GM12865 (cell line): ENCODE data around the gene ZNF335.

Source experiments
- DNase-seq: peaks from one replicate; pipeline ENCODE4 v3.0.0; 2010; ENCODE audit warnings: low read depth
- H3K4me3 ChIP-seq: 2 replicates; pipeline ENCODE4 v1.5.1; 2011; ENCODE audit warnings: mild to moderate bottlenecking, low read depth, low read length, control low read depth
- TF ChIP-seq, protein P1 (sequence below): IDR thresholded peaks from 2 replicates; pipeline ENCODE4 v1.5.1; 2011; ENCODE audit warnings: low read length, control low read depth, low read depth, inconsistent platforms; ENCODE audit not compliant: insufficient read depth; ENCODE audit errors: missing control alignments

ZNF335 gene

DNA sequence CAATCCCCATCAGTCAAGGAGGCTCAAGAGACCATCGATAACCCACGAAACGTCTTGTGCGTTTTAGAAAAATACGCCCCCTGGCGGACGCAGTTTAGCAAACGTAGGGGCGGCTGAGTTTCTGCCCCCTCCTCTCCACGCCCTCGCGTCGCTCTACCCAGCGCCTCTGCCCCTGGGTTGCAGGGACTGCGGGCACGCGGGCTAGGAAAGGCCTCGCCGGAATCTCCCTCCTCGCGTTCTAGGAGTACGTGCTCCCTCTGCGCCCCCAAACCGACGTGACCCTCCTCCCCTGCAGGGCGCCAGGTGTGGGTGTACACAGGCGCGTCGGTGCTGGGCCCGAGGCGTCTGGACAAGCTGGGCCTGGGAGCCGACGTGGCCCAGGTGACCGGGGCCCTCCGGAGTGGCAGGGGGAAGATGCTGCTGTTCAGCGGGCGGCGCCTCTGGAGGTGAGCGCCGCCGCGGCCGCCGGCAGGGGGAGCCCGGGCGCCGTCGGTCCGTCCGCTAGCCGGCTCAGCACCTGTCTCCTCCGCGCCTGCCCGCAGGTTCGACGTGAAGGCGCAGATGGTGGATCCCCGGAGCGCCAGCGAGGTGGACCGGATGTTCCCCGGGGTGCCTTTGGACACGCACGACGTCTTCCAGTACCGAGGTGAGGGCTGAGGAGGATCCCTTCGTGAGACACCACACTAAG lies 42.0 kb upstream of the ZNF335 start:
- DNase-seq, result peak; percentile 82
- TF ChIP-seq, protein P1, sequence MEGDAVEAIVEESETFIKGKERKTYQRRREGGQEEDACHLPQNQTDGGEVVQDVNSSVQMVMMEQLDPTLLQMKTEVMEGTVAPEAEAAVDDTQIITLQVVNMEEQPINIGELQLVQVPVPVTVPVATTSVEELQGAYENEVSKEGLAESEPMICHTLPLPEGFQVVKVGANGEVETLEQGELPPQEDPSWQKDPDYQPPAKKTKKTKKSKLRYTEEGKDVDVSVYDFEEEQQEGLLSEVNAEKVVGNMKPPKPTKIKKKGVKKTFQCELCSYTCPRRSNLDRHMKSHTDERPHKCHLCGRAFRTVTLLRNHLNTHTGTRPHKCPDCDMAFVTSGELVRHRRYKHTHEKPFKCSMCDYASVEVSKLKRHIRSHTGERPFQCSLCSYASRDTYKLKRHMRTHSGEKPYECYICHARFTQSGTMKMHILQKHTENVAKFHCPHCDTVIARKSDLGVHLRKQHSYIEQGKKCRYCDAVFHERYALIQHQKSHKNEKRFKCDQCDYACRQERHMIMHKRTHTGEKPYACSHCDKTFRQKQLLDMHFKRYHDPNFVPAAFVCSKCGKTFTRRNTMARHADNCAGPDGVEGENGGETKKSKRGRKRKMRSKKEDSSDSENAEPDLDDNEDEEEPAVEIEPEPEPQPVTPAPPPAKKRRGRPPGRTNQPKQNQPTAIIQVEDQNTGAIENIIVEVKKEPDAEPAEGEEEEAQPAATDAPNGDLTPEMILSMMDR, result peak; percentile 76
- no peak overlapping the region for H3K4me3 ChIP-seq

DNA sequence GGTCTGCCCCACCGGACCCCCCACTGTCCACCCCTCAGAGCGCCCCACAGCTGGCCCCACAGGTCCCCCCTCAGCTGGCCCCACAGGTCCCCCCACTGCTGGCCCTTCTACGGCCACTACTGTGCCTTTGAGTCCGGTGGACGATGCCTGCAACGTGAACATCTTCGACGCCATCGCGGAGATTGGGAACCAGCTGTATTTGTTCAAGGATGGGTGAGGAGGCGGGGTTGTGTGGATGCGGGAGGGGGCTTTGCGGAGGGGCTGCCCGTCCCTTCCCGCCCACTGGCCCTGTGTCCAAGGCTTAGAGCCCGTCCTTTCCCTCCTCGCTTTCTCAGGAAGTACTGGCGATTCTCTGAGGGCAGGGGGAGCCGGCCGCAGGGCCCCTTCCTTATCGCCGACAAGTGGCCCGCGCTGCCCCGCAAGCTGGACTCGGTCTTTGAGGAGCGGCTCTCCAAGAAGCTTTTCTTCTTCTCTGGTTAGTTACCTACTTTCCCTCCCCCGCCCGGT lies 41.4 kb upstream of the ZNF335 start:
- no peak overlapping the region for H3K4me3 ChIP-seq
- DNase-seq, result no peak
- TF ChIP-seq, protein P1, result no peak

DNA sequence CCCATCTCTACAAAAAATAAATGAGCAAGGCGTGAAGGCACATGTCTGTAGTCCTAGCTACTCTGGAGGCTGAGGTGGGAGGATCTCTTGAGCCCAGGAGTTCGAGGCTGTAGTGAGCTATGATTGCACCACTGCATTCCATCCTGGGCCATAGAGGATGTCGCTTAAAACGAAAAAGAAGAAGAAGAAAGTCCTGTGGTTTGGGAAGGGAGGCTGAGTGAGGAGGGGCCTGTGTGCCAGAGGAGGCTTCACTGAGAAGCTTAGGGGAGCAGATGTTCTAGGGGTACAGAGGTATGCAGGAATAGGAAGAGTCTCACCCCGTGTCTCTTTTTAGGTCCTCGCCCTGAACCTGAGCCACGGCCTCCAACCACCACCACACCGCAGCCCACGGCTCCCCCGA lies 40.9 kb upstream of the ZNF335 start:
- no peak for DNase-seq
- TF ChIP-seq, protein P1, result no peak

DNA sequence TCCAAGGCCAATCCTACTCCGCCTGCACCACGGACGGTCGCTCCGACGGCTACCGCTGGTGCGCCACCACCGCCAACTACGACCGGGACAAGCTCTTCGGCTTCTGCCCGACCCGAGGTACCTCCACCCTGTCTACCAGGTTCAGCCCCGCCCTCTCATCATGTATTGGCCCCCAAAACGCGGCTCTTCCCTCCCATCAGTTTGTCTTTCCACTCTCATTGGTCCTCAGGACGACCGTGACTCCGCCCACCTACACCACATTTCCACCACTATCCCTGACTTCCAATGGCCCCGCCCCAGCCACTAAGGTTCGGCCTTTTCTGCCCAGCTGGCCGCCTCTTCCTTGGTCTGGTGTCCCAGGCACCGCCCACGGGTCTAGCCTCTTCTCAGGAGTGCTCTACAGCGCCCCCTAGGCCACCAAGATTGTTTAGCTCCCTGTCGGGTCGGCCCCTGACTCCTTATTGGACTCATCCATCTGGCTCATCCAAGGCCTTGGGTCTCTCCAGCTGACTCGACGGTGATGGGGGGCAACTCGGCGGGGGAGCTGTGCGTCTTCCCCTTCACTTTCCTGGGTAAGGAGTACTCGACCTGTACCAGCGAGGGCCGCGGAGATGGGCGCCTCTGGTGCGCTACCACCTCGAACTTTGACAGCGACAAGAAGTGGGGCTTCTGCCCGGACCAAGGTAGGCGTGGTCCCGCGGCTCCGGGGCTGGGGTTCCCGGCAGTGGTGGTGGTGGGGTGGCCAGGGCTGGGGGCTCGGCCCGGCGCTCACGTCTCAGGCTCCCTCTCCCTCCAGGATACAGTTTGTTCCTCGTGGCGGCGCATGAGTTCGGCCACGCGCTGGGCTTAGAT lies 39.9 kb upstream of the ZNF335 start:
- no peak overlapping the region for H3K4me3 ChIP-seq
- DNase-seq, result peak; percentile 65

More for the DNA sequence above, 40.9 kb upstream of the ZNF335 start:
- H3K4me3 ChIP-seq, result no peak overlapping the region

DNA sequence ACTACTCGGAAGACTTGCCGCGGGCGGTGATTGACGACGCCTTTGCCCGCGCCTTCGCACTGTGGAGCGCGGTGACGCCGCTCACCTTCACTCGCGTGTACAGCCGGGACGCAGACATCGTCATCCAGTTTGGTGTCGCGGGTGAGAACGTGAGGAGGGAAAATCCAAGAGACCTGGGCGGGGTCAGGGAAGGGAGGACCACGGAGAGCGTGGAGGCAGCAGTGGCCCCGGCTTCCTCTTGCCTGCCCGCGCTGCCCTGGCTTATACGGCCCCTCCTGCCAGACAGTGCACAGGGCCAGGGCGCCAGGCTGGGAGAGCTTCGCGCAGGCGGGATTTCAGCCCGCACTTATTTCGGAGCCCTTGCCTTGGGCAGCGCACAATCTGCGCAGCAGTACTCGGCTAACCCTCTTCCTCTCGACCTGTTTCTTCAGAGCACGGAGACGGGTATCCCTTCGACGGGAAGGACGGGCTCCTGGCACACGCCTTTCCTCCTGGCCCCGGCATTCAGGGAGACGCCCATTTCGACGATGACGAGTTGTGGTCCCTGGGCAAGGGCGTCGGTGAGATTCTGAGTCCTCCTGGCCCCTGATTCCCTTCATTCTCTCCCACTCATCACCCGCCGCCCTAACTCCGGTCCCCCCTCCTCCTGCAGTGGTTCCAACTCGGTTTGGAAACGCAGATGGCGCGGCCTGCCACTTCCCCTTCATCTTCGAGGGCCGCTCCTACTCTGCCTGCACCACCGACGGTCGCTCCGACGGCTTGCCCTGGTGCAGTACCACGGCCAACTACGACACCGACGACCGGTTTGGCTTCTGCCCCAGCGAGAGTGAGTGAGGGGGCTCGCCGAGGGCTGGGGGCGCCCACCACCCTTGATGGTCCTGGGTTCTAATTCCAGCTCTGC lies 38.7 kb upstream of the ZNF335 start:
- TF ChIP-seq, protein P1, result no peak
- no peak for DNase-seq

More for the DNA sequence above, 39.9 kb upstream of the ZNF335 start:
- TF ChIP-seq, protein P1, result peak; percentile 44

DNA sequence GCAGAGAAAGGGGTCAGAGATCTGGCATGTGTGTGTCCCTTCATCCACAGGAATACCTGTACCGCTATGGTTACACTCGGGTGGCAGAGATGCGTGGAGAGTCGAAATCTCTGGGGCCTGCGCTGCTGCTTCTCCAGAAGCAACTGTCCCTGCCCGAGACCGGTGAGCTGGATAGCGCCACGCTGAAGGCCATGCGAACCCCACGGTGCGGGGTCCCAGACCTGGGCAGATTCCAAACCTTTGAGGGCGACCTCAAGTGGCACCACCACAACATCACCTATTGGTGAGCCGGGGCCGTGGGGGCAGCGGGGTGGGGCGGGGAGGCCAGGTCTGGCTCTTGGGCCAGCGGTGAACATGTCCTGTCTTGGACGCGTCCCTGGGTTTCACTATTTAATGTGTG lies 37.8 kb upstream of the ZNF335 start:
- no peak overlapping the region for H3K4me3 ChIP-seq
- no peak for DNase-seq
- TF ChIP-seq, protein P1, result no peak

More for the DNA sequence above, 38.7 kb upstream of the ZNF335 start:
- H3K4me3 ChIP-seq, result no peak overlapping the region
